NCI-H187 (cell line): ENCODE measurements around the gene SEZ6L.

Experiments used
- DNase-seq, 2 experiments: peaks; one replicate each; lab custom pipeline; 2025; lab: John Stamatoyannopoulos, UW

Gene SEZ6L

GRCh38 chr22:26298605-26299310 is 129.5 kb downstream of the SEZ6L start:
- no peak for DNase-seq

DNA sequence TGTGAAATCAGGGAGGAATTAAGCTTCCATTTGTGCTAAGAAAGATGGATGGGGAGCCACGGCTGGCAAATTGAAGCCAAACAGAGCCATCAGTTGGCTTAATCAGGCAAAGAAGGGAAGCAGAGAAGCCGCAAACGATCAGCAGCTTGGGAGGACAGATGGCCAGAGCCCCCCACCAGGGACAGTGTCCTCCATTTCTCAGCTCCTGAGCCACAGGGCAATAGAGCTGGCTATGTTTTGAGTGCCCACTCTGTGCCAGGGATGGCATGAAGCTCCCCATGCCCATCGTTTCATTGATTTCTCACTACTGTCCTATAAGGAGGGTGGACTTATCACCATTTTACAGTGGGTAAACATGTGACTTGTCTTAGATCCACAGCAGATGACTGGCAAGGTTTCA is 133.5 kb downstream of the SEZ6L start:
- DNase-seq = no peak

- DNase-seq = no peak
Observed at GRCh38 chr22:26303475-26303874, 134.2 kb downstream of the SEZ6L start.

DNA sequence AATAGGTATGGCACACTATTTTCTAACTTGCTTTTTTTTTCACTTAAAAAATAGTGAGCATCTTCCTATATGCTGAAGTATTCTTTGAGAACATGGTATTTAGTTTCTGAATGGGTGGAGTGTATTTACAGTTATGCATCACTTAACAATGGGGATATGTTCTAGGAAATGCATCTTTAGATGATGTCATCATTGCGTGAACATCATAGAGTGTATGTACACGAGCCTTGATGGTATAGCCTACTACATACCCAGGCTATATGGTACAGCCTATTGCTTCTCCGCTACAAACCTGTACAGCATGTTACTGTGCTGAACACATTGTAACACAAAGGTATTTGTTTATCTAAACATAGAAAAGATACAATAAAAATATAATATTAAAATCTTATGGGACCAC is 135.5 kb downstream of the SEZ6L start:
- DNase-seq = no peak

- DNase-seq = no peak
Observed at GRCh38 chr22:26308467-26308866, 139.2 kb downstream of the SEZ6L start.

DNA sequence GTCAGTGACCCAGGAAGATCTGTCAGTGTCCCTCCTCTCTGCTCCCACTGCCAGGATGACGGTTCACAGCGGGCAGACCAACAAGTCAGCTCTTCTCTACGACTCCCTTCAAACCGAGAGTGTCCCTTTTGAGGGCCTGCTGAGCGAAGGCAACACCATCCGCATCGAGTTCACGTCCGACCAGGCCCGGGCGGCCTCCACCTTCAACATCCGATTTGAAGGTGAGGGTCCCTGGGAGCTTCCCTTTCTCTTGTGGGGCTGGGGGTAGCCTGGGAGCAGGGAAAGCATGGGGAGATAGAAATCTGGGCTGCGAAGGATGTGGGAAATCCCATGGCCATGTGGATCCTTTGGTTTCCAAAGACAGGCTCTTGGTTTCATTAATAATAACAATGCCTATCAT is 141.4 kb downstream of the SEZ6L start:
- DNase-seq = no peak

DNA sequence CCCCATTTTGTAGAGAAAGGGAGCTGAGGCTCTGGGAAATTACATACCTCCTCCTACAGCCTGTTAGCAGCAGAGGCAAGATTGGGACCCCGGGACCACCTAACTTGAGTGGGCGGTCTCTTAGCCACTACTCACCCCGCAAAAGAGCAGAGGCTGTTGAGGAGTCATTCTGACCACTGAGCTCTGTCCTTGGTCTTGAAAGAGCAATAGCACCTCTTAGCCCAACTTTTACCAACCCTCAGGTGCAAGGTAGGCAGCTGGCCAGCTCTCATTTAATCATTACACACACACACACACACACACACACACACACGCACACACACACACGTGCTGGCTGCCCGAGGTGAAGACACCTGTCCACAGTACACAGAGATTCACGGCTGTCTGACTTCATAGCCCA is 144.0 kb downstream of the SEZ6L start:
- DNase-seq = no peak

DNA sequence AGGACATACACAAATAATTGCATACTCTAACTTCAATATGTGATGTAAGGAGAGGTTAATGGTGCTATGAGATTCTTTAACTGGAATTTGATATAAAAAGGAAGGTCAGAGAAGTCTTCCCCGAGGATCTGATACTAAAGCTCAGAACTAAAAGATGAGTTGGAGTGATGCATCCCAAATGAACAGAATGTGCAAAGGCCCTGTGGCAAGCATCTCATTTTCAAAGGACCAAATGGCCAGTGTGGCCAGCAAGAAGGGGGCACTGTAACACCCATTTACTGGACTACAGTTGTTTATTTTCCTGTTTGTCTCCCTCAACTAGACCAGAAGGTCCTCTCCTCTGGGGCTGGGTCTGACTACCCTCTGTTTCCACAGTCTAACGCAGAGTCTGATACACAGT is 144.9 kb downstream of the SEZ6L start:
- DNase-seq = no peak

DNA sequence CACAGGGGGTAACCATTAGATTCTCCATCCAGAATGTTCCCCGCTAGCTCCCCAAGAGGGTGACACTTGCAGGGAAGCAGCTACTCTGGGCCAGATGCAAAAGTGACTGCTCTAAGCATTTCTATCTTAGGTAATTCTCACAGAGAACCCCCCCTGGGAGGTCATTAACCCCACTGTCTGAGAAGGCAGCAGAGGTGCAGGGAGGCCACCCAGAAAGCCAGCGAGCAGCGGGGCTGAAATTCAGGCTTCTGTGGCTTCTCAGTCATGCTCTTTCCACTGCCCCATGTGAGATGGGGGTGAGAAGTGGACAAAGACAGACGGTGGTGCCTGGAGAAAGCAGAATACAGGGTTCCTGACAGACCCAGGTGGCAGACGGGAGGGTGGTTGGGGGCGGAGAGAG is 145.4 kb downstream of the SEZ6L start:
- no peak for DNase-seq

DNA sequence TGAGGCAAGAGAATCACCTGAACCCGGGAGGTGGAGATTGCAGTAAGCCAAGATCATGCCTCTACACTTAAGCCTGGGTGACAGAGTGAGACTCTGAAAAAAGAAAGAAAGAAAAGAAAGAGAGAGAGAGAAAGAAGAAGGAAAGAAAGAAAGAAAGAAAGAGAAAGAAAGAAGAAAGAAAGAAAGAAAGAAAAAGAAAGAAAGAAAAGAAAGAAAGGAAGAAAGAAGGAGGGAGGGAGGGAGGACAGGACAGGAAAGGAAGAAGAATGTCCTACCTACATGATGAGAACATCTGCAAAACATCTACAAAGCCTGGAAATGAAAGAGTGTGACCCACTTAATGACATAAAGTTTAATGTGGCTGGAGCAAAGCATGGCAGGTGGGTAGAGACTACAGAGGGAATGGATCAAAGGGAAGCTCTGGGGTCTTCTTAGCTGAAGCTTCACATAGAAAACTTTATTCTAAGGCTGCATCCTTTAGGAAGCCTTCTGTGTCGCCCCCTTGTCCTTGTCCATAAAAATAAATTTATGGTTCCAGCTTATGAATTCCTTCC is 147.5 kb downstream of the SEZ6L start:
- no peak for DNase-seq

DNA sequence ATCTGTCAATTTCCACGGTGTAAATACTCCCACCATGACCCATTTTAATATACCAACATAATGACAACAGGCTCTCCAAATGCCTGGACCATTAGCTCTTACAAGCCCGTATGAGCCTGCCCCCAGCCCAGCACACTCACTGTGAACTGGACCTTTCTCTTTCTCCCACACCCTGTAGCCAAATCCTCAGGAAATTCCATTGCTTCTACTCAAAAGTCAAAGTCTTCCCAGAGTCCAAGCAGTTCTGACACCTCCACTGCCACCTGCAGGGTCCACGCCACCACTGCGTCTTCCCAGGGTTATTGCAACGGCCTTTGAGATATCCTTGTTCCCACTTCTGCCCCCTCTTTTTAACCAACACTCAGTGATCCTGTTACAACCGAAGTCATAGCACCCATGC is 149.7 kb downstream of the SEZ6L start:
- no peak for DNase-seq

- no peak for DNase-seq
Observed at GRCh38 chr22:26320447-26320846, 151.2 kb downstream of the SEZ6L start.

DNA sequence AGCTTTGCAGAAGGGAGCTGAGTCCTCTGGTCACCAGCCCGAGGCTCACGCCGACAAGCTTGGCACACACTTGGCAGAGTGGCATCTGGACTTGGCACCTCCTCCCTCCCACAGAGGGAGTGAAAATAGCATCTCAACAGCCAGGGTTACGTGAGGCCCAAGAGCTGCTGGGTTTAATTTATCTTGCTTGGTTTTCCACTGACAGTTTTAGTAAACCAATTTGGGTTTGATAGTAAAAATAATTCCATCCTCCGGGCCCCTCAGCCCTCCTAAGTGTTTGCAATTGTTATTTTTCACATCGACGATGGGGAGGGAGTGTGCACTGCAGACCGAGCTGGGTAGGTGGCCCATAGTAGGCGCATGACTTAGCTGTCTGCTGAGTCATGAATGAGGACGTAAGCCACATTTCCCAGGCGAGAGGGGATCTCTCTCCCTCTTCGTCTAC is 152.2 kb downstream of the SEZ6L start:
- no peak for DNase-seq

DNA sequence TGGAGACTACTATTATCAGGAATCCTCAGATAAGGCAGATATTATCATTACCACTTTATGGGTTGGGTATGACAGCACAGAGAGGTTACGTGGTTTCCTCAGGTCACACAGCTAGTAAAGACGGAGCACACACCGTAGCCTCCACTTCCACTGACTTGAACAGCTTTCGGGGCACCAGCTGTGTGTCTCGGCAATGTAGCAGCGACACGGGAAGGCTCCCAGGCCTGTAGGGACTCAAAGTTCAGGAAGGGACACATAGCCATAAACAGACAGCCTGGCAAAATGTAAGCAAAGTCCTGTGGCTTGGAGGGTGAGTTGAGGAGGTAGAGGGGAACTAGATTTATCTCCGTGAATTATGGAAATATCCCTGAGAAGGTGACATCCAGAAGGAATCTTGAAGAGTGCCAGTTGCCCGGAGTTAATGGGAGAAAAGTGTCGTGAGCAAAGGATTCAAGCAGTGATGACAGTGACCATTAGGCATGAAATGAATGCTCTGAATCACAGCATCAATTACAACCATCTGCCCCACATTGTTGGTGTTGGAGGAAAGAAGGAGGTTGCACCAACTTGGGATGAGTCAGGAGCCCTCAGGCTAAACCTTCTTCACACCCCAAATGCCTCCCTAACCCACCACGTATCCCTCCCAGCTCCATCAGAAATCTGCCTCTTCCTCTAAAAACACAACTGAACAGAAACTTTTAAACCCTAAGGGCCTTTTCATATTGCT is 153.1 kb downstream of the SEZ6L start:
- no peak for DNase-seq

DNA sequence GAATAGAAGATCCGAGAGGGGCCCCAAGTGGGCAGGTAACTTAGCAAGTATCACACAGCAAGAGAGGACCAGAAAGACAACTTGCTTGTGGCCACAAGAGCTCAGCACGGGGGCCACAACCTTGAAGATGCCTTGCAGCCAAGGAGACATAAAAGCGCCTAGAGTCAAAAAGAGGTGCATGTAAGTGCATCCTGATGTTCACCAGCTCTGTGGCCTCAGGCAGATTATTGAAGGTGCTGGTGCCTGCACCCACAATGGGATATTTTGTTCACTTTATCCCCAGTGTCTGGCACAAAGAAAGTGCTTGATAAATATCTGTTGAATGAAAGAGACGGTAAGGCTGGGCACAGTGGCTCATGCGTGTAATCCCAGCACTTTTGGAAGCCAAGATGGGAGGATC is 153.8 kb downstream of the SEZ6L start:
- DNase-seq = no peak

DNA sequence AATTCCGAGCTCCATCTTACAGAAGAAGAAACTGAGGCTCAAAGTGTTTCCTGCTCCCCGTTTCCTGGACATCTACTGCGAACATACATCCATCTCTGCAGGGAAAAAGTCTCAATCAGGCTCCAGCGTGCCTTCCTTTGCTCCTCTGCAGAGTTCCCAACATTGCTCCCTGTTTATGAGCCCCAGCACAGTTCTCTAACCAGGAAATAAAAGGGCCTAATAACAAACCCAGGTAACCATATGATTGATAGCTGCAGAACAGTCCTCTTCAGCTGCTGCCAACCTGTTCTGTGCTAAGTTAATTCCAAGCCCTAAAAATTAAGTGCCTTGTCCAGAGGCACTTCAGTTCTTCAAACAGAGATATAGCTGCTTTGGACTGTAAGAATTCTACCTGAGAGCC is 154.9 kb downstream of the SEZ6L start:
- no peak for DNase-seq

DNA sequence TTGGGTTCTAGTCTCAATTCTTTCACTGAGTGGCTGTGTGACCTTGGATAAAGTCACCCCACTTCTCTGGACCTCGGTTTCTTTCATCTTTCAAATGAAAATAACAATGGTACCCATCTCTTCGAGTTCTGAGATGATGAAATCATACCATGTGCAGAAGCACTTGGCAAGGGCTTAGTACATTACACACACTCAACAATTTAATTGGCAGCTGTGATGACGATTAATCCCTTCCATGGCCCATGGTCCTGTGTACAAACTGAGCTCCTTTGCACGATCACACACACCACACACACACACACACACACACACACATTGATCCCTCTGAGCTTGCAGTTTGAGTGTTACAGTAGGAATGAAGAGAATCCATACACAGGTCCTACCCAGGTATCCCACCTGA is 156.4 kb downstream of the SEZ6L start:
- DNase-seq = no peak

DNA sequence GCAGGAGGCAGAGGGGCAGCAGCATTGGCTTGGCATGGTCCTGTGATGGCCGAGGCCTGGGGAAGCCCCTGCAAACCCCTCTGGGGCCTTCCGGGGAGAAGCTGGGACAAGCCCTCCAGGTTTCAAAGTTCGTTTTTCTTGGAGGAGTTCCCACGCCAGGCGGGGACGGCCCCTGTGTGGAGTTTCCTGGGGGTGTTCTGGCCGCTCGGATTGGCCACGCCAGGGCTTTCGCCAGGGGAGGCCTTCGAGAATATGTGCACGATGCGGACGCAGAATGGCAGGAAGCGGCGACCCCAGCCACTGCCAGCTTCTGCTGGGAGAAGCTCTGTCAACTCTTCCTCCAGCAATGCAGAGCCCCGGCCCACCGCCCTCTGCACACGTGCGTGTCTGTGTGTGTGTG is 157.5 kb downstream of the SEZ6L start:
- DNase-seq = no peak

- DNase-seq = no peak
Observed at GRCh38 chr22:26327306-26327705, 158.0 kb downstream of the SEZ6L start.

DNA sequence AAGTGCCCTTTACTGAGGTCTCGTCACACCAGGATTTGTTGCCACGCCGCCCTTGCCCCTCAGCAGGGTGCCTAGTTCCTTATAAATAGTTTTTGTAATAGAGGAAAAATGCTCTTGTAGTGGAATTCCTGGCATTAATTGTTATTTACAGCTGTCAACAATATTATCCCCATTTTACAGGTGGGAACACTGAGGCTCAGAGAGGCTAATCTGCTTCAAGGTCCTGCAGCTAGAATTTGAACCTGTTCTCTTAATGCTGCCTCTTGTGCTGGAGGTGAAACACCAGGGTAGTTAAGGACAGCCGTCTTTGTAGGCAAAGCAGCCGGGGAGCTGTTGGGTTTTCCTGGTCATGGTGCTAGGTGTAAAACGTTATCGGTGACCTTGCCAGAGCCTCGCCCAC is 159.0 kb downstream of the SEZ6L start:
- no peak for DNase-seq

DNA sequence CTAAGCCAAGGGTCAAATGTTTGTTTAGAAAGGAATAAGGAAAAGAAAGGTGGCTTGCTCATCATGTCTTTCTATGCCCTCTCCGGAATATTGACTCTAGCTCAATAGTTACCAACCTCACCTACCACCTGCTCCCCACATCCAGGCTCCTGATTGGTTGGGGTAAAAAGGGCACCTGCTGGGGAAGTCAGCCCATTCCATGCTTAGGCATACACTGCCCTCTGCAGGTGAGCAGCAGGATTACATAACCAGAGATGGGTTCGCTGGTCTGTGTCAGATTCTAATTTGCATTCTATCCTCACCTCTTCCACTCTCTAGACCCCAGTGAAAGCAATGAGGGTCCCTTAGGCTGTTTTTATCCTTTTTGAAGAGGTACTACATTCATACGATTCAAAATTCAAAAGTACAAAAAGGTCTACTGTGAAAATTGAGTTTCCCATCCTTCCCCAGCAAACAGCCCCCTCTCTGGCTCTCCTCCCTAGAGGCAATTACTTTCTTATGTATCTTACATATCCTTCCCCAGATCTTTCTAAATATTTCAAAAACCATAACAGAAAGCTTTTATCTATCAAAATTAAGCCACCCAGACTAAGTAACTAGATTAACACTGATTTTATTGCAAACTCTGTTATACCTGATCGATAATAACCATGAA is 161.8 kb downstream of the SEZ6L start:
- peak; percentile 37 to 67 for DNase-seq

DNA sequence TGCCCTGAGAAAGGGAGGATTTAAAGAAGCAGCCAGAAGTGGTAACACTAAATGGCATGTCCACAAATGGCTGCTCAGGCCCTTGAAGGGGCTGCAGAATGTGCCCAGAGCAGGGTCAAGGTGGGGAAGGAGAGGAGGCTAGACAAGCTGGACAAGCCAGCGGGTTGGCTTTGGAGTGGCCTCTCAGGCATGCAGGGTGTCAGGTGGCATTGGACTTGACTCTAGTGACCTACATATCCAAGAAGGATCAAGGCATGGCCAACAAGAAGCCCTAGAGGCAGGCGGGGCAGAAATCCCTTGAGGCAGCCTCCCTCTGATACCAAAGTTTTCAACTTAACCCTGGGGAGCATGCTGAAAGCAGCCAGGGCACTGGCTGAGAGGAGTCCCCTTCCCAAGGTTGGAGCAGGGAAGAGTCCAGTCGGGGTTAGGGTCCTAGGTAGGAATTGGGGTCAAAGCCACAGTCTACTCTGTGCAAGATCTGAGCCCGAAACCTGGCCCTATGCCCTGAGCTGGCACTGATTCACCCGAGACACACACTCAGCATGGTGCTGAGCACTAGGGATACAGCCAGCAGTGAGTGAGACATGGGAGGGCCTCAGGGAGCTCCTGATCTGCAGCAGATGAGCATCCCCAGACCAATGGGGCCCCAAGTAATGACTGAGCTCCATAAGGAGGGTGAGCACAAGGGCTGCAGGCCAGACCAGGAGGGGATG is 164.0 kb downstream of the SEZ6L start:
- no peak for DNase-seq
